A172 (cell line): ENCODE data around the gene RFX3. TPM values are rescaled to one million over a fixed set of nuclear protein-coding genes. Genes with fewer than 3 reads are reported as not detected.

Experiments used
- DNase-seq: peaks from one replicate; pipeline ENCODE4 v3.0.0-alpha.2; 2015; ENCODE audit warnings: low spot score
- total RNA-seq: library from RNA; depleted of rRNA; stranded (reverse); fragments of >200 nt; shearing (Covaris generic); gene quantifications from 2 replicates; pipeline ENCODE4 v1.2.3, GENCODE V29; 2014

RFX3 gene
- total RNA-seq, 1 experiment from 2014 or later = 3.1 TPM

DNA sequence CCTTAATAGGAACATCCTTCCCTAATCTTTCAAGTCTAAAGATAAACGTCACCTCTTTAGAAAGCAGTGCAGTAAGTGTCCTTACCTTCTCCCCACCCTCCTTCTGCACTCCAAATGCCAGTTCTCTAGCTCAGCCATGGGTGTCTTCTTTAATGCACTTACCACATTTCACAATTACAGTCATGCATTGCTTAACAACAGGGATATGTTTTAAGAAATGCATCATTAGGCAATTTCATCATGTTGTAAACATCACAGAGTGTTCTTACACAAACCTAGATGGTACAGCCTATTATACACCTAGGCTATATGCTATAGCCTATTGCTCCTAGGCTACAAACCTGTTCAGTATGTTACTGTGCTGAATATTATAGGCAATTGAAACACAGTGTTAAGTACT is 91.2 kb downstream of the RFX3 start:
- no peak for DNase-seq

DNA sequence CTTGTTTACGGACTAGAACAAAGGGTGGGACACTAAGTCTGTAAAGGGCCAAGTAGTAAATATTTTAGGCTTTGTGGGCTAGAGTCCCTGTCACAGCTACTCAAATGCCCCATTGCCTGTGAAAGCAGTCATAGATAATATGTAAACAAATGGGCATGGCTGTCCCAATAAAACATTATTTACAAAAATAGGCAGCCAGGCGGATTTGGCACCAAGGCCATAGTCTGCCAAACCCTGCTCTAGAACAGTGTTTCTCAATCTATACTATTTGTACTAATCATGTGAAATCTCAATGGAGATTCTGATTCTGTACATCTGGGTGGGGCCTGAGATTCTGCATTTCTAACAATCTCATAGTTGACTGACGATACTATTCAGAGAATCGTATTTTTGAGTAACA is 92.0 kb downstream of the RFX3 start:
- DNase-seq = no peak

DNA sequence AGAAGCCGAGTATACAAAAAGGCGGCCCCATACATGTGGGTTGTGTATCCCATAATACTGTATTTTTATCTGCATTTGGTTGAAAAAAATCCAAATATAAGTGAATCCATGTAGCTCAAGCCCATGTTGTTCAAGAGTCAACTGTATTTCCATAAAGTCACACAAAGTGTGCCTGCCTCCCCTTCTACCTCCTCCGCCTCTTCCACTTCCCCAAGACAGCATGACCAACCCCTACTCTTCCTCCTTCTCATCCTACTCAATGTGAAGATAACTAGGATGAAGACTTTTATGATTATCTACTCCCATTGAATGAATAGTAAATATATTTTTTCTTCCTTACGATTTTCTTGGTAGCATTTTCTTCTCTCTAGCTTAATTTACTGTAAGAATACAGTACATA is 92.7 kb downstream of the RFX3 start:
- no peak for DNase-seq

DNA sequence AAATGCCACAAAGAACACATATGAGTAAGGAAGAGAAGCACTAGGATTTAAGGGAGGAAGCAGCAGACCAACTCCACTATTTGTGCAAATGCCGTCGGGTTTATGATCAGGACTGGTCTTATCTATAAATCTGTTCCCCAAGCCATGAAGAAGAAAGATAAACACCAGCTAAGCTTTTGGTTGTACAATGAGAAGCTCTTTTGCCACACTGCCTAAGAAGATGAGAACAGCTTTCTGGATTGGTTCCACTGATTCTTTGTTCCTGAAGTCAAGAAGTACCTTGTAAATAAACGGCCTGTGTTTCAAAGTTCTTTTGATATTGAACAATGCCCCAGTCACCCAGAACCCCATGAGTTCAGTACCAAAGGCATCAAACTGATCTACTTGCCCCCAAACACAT is 93.9 kb downstream of the RFX3 start:
- DNase-seq = no peak

DNA sequence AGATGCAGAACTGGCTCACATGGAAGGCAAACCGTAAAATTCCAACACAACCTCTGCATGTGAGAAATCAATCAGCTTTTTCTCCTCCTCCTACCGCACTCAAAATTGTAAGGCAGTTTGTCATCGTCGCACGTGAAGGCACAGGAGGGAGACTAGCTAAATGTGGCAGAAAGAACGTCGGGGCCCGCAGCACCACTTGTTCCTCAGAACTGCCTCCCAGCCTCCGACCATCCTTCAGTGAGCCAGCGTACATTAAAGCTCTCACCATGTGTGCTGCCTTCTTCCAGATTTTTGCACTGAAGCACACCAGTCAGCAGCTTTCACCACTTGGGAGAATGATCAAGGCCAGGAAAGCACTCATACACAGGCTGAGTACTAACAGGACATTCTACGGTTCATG is 105.9 kb downstream of the RFX3 start:
- no peak for DNase-seq

DNA sequence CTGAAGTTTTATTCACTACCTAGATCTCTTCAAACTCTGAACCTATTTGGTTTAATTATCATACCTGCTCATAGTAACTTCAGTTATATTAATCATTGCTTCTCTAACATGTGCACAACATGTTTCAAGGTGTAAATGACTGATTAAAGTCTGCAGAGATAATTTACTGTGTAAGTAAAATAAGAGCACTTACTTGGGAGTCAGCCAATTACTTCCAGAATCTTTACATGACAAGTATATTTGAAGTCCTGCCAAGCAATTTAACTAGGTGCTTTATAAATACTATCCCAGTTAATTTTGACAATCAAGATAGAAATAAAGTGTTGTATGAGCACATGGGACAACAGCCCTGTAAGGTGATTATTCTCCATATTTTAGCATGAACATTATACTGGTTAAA is 109.9 kb downstream of the RFX3 start:
- DNase-seq = no peak

DNA sequence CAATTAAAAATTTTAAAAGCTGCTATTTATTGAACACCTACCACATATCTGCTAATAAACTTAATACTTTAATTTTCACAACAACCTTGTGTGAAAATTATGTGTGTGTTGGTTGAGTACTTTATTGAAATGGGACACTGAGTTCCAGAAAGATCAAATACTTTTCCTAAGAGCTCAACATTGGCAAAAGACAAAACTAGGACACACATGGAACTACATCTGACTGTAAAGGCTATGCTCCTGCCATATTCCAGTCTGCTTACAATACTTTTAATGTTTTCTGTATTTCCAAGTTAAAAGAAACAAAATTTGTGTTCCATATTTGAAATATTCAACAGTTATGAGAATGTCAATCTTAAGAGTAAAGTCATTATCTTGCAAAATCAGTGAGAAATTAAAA is 111.8 kb downstream of the RFX3 start:
- DNase-seq = no peak

DNA sequence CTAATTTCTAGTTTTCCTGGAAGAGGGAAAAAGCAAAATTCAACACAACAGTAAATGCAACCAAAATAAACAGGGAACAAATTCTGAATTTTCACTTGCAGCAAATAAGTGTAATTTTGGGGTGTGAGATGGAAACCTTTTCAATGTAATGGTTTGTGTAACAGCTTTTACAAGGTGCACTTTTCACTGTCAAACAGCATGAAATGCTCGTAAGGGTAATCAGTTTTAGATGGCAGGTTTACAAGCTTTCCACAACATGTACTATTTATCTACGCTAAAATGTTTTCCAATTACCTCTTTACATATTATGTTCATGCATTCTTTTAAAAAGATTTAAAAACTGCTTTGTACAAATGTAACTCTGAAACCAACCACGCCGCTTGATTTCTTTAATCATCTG is 115.3 kb downstream of the RFX3 start:
- DNase-seq = no peak

DNA sequence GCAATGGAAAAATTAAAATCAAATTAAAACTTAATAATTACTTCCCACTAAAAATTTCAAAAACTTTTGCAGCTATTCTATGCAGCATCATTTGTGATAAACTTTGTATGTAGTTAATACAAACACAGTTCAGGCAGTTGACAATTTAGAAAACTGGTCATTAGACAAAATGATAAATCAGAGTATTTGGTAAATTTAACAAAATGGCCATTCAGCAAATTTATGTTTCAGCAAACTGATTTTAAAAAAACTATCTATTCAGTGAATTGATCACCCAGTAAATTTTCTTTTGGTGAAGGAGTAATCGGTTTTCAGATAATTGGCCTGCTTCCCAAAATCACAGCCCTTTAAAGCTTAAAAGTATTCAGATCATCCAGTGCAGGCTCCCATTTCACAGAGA is 116.3 kb downstream of the RFX3 start:
- no peak for DNase-seq

DNA sequence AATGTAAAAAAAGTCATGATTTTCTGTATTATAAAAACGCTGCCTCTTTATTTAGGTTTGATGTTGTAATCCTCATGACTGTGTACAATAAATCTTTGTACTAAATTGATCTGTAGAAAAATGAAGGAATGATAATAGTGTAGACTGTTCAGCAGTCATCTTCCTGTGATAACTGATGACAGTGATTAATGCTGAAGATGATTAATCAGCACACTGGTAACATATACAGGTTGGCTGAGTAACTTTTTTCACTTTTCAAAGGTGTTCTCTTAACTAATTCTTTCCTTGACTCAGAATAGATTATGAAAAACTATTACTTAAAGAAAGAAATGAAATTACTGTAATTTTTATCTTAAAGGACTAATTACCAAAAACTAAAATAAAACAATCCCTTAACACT is 122.5 kb downstream of the RFX3 start:
- no peak for DNase-seq

DNA sequence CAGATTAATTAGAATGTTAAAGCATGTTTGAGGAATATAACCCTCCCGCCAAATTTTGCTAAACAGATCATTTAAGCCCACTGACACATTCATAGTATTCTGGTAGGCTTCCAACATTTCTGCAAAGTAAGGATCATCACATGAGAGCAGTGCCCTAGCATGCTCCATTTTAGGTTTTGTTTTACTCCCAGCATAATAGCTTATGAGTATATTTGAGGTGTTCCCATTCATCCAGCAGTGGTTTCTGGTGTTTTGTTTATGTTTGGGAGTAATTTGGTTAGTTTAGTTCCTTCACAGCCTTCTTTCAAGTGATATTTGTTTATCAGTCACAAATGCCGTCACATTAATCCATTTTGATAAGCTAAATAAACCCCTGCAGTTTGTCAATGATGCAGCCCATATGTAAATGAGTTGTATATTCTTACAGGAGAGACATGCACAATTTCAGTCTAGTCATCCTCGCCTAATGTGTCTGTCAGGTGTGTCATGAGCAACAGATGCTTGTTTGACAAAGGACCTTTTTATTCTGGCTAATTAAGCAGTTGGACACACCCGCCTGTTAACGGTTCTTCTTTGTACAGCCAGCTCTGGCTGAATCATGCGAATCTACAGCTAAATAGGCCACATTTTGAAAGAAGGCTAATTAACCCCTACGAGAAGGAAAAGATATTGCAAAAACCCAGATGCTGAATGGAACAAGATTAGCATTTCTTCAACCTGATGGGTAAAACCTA is 124.4 kb downstream of the RFX3 start:
- DNase-seq = peak; percentile 47

DNA sequence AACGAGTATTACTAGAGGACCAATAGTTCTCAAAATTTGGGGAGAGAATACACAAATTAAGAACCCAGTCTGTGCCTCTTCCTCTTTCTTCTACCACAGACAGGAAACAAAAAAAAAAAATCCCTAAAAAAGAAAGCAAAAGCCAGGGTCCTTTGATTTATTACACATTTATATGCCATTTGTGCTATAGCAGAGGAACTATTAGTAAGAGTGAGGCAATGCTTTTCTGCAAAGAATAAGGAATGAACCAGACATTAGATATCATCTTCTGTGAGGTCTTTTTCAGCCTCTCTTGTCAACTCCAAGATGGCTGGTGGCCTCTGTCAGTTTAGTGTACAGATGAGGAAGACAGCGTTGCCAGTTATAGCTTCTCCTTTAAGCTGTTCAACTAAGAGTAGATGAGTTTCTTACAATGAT is 127.6 kb downstream of the RFX3 start:
- no peak for DNase-seq

DNA sequence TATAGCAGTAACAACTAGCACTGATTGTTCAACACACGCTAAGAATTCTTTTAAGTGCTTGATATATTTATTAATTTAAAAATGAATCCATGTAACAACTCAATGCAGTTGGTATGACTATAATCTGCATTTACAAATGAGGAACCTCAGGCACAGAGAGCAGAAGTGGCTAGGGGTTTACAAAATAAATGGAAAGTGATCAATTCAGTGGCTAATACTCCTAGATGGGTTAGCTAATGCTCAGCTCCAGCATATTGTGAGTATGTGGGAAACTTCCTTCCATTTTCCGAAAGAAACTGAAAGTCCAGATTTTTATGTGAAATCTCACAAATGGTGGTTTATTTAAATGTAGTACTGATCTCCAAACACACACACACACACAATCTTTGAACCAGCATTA is 128.0 kb downstream of the RFX3 start:
- DNase-seq = no peak

DNA sequence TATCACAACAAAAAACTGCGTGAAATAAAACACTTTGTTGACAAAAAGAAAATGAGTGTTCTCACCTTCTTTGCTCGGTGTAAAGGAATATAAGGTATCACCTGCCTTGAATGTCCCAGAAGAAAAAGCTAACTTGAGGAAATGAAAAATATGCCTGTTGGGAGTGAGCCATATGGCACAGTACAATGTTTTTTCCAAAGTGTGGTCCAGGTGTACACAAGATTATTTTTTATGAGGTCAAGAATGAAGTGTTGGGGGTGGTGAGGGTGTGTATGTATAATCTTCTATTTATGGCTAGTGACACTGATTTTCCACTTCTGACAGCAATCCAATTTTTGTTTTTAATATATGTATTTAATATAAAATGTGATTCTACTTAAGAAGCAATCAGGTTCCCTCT is 134.4 kb downstream of the RFX3 start:
- no peak for DNase-seq

DNA sequence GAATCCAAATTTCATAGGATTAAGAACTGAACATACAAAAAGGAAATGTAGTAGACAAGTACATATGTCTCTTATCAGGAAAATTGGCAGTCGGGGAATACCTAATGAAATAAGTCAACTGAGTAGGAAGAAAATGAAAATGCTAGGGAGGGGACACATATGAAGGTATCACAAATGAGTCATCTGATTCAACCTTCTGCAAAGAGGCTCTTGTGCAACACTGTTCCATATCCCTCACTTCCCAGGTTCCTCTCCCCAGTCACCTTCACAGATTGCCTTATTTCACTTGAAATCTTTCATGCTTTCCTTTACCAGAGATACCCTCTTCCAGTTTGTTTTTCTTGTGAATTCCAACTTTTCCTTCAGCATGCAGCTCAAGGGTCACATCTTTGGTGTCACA is 139.0 kb downstream of the RFX3 start:
- DNase-seq = no peak

DNA sequence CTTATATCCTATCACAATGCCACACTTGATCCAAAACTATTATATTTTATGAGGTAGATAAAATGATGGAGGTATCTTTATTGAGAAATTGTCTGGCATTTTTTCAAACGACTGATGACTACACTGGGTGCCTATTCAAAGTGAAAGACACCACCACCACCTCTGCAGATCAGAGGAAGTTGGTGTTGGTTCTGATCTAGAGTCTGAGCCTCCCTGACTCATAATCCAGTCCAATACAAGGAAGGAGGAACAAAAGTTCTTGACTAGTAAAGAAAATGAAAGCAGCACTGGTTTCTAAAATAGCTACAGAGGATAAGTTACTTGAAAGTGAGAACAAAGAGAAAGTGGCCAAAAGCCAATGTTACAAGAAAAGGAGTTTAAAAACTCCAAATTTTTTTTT is 139.9 kb downstream of the RFX3 start:
- no peak for DNase-seq

DNA sequence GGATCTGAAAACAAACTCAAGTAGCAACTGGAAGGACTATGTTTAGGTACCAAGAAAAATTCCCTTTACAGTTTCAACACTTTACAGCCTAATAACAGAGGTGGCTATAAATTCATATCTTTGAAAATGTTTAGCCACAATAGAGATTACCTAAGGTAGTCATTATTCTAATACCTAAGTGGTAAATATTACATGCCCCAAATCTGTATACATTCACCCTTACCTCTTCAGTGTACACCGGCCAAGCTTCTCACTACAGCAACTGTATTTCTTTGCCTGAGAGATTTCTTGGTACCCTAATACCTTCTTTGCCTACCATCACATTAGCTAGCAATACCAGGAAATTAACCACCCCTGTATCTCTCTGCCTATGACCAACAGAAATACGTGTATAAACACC is 154.0 kb downstream of the RFX3 start:
- DNase-seq = no peak

DNA sequence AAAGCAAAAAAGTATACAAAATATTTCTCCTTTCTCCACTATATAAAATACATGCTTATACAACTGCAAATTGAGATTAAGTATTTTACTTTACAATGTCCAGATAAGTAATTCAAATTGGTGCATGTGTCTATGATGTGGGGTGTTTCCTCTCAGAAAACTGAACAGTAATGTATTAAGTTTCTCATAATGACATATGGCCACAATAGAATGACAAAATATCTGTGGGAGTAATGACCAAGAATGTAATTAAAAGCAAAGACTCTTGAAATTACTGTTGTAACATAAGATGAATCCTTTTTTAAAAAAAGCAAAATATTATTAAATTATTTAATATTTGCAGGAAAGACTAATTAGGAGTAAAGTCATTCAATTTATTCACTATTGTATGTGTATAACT is 155.1 kb downstream of the RFX3 start:
- no peak for DNase-seq

DNA sequence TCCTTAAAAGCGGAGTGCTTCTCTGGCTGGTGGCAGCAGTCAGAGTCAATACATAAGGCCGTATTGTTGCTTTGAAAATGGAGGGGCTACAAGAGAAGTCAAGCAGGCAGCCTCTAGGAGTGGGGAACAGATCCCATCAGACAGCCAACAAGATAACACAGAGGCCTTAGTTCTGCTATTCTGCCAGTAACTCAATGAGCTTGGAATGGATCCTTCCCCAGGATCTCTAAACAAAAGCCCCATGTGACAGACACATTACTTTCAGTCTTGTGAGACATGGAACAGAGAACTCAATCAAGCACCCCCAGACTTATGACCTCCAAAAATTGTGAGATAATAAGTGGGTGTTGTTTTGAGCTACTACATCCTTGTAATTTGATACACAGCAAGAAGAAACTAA is 158.6 kb downstream of the RFX3 start:
- DNase-seq = no peak

DNA sequence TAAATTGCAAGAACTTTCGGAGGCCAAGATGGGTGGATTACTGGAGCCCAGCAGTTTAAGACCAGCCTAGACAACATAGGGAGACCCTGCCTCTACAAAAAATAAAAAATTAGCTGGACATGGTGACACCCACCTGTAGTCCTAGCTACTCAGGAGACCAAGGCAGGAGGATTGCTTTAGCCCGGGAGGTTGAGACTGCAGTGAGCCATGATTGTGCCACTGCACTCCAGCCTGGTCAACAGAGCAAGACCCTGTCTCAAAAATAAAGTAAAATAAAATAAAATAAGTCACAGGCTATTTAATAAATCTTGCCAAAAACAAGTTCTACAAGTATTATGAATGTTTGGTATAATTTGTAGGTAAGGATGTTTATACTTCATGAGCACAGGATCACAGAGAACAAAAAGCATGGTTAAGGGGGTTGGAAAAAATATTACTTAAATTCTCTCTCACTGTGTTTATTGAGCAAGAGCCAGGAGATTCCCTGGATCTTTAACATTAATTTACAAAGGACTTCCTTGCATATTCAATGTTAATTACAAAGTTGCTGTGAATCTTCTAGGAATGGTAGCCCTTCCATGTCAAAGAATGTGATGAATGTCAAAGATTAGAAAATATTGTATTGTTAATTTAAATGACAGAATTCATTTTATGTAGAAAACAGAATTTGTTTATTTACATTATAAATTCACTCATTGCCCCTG is 164.0 kb downstream of the RFX3 start:
- DNase-seq = no peak

DNA sequence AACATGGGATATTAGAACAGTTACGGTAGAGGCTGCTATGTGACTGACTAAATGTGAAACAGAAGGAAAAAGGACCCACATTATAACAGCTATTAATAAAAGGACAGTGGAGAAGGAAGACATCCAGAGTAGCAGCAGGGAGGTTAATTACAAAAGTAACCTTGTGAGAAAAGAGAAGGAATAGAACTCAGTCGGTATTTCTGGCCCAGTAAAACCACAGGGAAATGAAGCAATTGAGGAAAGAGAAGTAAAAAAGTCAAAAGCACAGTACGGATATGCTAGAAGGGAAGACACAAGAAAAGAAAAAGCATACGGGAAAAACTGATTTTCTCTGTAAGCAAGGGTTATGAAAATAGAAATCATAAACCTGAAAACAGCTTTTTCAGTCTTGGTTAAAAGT is 164.7 kb downstream of the RFX3 start:
- no peak for DNase-seq

DNA sequence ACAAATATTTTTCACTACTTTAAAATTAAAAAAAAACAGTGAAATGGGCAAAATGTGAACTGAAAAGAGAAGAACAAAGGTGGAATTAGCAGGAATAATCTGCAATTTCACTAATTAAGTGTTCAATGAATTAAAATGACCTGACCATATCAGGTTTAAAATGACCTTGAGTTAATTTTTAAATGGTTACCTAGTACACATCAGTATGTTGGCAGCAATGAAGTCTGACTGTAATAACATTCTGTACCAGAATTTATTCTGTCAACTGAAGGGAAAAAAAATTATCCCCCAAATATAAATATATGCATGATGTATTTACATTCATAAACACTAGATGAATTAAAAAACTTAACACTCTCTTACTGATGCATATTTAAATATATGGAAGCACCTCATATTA is 165.6 kb downstream of the RFX3 start:
- DNase-seq = no peak

DNA sequence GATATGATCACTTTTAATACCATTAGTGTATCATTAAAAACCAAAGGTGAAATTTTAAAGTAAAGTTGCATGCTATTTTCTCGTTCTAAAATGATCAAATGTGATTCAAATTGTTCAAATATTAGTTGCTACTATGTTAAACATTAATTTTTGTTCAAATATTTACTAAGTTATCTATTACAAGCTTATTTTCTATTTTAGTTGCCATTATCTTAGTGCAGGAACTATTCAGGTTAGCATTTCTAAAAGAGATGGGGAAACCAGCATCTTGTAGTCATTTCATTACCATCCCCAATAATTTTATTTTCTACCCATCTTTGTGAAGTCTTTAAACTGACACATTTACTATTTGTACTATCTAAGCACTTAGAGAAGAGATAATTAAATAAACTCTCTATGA is 166.0 kb downstream of the RFX3 start:
- DNase-seq = no peak
